GM15510 (cell line): ENCODE results near the gene SCYL3.
A peak's percentile ranks its signal among the peaks of the same experiment; 100 is the strongest.

Experiments used
- POLR2A ChIP-seq: IDR thresholded peaks from 3 replicates; pipeline ENCODE4 v1.6.1; 2011; ENCODE audit warnings: borderline replicate concordance; ENCODE audit not compliant: insufficient read length; ENCODE audit errors: extremely low read depth

The SCYL3 gene

GRCh38 chr1:169893645-169894423, at the start of gene SCYL3:
Gene SCYL3 (minus strand): TSS chr1:169893896. CDS start chr1:169888840, 5,056 bp downstream.
- peak; percentile 88 for TF ChIP-seq POLR2A

DNA sequence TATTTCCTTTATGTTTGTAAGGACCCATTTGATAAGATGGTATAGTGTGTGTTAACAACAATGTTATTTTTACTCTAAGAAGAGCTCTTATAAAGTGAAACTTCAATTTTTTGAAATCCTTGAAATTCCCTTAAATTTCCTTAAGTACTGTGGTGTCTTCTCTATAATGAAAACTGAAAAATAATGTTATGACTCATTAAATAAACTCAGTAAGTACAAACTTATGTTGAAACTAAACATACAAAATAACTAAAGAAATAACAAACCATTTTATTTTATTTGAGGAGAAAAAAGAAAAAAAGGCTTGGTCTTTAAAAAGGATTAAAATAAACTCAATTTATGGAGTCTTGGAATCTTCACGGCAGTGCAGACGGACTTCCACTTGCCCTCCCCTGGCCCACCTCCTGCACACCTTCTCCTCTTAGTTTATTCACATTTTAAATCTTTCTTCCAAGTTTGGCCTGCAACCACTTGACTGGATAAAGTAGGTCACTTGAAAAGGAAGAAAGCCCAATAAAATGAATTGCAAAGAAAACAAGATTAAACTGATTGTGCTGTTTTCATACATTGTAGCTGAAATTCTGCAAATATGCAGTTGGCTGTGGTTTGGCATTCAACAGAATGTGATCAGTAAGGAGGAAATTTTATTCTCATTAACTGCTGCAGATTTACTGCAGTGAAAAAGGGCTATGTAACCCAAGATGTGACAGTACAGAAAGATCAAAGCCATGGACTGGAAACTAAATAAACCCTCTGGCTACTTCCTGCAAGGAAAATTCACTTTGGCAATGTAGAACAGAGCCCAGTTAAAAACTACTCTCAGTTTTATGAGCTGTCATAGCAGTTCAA, 48.5 kb upstream of the SCYL3 start:
- no peak for TF ChIP-seq POLR2A

GRCh38 chr1:169933984-169934725, 40.5 kb upstream of the SCYL3 start:
- no peak for TF ChIP-seq POLR2A

GRCh38 chr1:169931795-169932231, 38.1 kb upstream of the SCYL3 start:
- no peak for TF ChIP-seq POLR2A

DNA sequence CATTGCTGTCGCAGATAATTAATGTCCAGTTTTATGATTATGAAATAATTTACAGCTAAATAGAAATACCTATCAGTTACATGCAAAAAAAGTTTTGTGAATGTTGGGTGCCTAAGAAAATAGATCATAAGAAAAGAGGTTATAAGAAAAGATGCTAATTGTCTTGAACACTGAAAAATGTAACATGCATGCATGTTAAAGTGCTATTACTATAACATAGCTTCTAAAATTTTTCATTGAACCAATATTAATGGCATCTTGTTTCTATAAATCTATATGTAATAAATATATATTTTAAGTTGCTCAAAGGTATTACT, 35.5 kb upstream of the SCYL3 start:
- TF ChIP-seq POLR2A, result no peak

DNA sequence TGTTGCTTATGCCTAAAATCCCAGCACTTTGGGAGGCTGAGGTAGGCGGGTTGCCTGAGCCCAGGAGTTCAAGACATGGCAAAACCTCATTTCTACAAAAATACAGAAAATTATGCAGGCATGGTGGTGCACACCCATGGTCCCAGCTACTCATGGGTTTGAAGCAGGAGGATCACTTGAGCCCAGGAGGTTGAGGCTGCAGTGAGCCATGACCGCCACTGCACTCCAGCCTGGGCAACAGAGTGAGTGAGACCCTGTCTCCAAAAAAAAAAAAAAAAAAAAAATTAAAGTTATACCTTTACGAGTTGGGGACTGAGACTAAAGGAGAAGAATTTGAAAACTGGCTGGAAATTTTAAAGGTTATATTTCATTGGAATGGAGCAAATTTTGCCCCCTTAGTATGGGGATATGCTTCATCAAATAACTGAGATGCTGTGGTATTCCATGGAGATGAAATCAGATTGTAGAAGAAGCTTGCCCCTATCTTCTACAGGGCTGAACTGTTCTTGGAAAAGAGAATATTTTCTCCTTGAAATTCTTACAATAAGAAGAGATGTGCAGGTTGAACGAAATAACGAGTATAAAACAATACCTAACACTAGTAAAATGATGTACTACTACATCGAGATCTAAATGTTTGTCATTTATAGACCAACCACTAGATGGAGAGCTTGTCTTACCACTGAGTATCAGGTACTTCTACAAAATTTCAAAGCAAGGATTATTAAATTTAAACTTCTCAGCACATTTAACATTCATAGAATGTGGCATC, 34.9 kb upstream of the SCYL3 start:
- no peak for TF ChIP-seq POLR2A

- TF ChIP-seq POLR2A, result no peak
Measured at GRCh38 chr1:169925505-169926482, 32.1 kb upstream of the SCYL3 start.

DNA sequence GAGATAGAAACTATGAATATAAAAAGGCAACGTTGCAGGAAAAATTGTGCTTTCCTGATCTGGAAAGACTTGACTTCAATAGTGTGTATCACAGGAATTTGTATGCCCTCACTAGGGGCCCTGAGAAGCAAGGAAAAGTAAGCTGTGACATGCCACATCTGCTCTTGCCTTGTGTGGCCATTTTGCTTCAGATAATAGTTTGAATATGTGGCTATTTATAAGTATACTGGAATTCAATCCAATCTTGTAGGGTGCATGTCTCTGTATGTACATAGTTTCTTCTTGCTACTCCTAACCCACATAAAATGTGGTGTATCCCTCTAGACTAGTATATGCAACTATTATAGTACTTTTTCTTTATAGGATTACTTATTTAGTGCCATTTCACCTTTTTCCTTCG, 31.1 kb upstream of the SCYL3 start:
- no peak for TF ChIP-seq POLR2A

- no peak for TF ChIP-seq POLR2A
Measured at GRCh38 chr1:169924063-169924462, 30.4 kb upstream of the SCYL3 start.

GRCh38 chr1:169921080-169921479, 27.4 kb upstream of the SCYL3 start:
- no peak for TF ChIP-seq POLR2A

DNA sequence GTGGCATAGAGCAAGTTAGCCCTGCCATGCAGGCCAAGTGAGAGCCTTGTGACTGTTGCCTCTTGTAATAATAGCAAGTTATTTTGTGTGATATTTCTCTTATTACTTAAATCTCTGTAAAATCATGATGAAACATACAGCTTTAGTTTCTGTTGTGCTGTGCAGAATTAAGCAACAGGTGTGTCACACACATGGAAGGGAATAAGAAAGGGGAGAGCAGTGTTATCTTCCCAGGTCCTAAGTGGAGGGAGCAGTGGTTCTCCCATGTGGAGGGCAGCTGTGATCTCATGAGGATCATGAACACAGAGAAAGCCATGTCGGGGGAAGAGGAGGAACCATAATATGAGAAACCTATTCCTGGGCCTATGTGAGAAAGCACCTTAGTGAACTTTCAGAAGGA, 25.2 kb upstream of the SCYL3 start:
- TF ChIP-seq POLR2A, result no peak

GRCh38 chr1:169915150-169915549, 21.5 kb upstream of the SCYL3 start:
- TF ChIP-seq POLR2A, result no peak

DNA sequence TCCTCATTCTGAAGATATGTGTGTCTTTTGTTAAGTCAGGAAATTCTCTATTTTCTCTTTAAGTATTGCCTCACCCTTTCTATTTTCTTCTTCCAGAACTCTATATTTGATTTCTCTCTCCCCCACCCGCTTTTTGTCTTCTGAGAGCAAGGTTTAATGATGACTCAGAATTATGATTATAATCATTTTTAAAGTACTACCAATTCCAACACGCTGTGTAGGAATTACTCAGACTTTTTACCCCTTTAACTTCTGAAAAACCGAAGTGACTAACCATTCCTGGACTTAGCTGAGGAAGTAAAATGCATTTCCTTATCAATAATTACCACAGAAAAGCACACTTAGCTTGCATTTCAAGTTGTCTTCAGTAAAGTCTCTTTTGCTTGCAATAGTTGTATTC, 20.8 kb upstream of the SCYL3 start:
- TF ChIP-seq POLR2A, result no peak

- TF ChIP-seq POLR2A, result no peak
Measured at GRCh38 chr1:169909499-169909898, 15.8 kb upstream of the SCYL3 start.

DNA sequence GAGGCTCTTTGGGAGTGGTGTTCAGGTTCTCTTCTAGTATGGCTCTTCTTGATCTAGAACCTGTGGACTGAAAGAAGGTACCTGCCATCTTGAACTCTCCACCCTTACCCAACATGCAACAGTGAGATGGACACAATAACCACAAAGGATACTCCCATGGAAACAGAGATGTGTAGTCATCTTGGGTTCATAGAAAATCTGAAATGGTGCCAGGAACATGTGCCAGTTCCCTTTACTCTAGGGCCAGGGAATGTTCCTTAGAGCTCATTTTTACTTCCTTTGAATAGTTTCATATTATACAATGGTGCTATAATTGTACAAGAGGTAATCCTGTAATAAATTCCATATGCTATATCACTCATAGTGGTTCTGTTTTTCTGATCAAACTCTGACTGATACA, 13.2 kb upstream of the SCYL3 start:
- no peak for TF ChIP-seq POLR2A
